Nephron progenitor cell (in vitro differentiated cells): ENCODE data around the gene CACNG3.
"Not testable (repeated sequence)": the region's sequence is repeated elsewhere in the genome, so short reads cannot be mapped to it uniquely, and the experiment has no call there.

Experiments
- DNase-seq: peaks from one replicate; pipeline ENCODE4 v3.0.0; 2021
- H3K27ac Mint-ChIP-seq: 2 replicates; pipeline ENCODE4 v1.8.0; 2021; ENCODE audit warnings: mild to moderate bottlenecking, moderate library complexity, mixed read lengths
- H3K27me3 Mint-ChIP-seq: 2 replicates; pipeline ENCODE4 v1.8.0; 2021; ENCODE audit warnings: mild to moderate bottlenecking, low read depth, mixed read lengths; ENCODE audit not compliant: poor library complexity
- H3K36me3 Mint-ChIP-seq: 2 replicates; pipeline ENCODE4 v1.8.0; 2021; ENCODE audit warnings: low read depth, mixed read lengths
- H3K4me1 Mint-ChIP-seq: 2 replicates; pipeline ENCODE4 v1.8.0; 2021; ENCODE audit warnings: mixed read lengths
- H3K4me3 Mint-ChIP-seq: 2 replicates; pipeline ENCODE4 v1.8.0; 2021; ENCODE audit warnings: mild to moderate bottlenecking, moderate library complexity, mixed read lengths
- H3K9me3 Mint-ChIP-seq: 2 replicates; pipeline ENCODE4 v1.8.0; 2021; ENCODE audit warnings: mild to moderate bottlenecking, moderate library complexity, mixed read lengths
- TF ChIP-seq, protein P1 (sequence below): fragments of 200-600 bp; sonication (generic); IDR thresholded peaks from 2 replicates; pipeline ENCODE4 v1.5.0; 2021; ENCODE audit warnings: antibody characterized with exemption

CACNG3 gene

DNA sequence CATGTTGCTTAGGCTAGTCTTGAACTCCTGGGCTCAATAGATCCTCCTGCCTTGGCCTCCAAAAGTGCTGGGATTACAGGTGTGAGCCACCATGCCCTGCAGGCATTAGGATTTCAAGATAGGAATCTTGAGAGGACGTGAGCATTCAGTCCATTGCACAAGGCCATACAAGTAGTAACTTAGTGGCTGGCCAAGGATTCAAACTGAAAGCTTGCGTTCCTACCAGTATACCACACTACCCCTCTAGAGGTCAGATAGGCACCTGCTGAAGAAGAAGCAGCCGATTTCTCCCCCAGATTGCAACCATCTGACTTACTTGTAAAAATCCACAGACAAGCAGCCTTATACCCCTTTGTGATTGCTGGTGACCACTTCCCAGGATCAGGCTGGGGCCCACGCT, 80.9 kb downstream of the CACNG3 start:
- Mint-ChIP-seq H3K9me3 (peaks cover 4% of the 10 kb centered on the region), H3K36me3 (no peaks in the 10 kb centered on the region), H3K4me3 (no peak overlapping the region), H3K27ac (no peak overlapping the region), H3K4me1 (no peaks in the 10 kb centered on the region), H3K27me3 (peaks cover 9% of the 10 kb centered on the region)
- no peak for DNase-seq
- TF ChIP-seq, protein P1, sequence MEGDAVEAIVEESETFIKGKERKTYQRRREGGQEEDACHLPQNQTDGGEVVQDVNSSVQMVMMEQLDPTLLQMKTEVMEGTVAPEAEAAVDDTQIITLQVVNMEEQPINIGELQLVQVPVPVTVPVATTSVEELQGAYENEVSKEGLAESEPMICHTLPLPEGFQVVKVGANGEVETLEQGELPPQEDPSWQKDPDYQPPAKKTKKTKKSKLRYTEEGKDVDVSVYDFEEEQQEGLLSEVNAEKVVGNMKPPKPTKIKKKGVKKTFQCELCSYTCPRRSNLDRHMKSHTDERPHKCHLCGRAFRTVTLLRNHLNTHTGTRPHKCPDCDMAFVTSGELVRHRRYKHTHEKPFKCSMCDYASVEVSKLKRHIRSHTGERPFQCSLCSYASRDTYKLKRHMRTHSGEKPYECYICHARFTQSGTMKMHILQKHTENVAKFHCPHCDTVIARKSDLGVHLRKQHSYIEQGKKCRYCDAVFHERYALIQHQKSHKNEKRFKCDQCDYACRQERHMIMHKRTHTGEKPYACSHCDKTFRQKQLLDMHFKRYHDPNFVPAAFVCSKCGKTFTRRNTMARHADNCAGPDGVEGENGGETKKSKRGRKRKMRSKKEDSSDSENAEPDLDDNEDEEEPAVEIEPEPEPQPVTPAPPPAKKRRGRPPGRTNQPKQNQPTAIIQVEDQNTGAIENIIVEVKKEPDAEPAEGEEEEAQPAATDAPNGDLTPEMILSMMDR: no peak

DNA sequence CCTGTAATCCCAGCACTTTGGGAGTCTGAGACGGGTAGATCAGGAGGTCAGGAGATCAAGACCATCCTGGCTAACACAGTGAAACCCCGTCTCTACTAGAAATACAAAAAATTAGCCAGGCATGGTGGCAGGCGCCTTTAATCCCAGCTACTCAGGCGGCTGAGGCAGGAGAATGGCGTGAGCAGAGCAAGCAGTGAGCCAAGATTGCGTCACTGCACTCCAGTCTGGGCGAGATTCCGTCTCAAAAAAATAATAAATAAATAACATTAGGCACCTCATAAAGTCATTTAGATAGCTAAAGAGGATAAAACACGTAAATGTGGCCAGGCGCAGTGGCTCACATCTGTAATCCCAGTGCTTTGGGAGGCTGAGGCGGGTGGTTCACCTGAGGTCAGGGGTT, 87.7 kb downstream of the CACNG3 start:
- not testable (repeated sequence) for H3K36me3 Mint-ChIP-seq, H3K9me3 Mint-ChIP-seq, H3K4me3 Mint-ChIP-seq, DNase-seq, H3K4me1 Mint-ChIP-seq, H3K27ac Mint-ChIP-seq
- peaks cover 10% of the 10 kb centered on the region for H3K27me3 Mint-ChIP-seq

DNA sequence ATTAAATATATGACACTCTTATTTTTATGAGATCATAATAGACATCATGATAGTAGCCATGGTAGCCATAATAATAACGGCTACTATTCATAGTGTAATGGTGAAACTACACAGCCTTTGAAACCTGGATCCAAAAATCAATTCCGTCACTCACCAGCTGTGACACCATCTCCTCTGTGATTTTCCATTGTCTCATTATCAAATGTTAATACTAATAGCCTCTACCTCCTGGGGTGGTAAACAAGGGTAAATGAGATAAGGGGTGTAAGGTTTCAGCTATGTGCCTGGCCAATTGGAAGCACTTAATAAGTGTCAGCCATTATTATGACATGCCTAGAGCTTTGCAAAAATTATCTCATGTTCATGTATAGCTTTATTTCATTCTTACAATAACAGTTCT, 88.6 kb downstream of the CACNG3 start:
- Mint-ChIP-seq H3K9me3 (no peaks in the 10 kb centered on the region), H3K27ac (no peak overlapping the region), H3K4me1 (no peaks in the 10 kb centered on the region), H3K36me3 (no peaks in the 10 kb centered on the region), H3K4me3 (no peak overlapping the region), H3K27me3 (peaks cover 10% of the 10 kb centered on the region)
- no peak for DNase-seq
- TF ChIP-seq, protein P1: no peak

DNA sequence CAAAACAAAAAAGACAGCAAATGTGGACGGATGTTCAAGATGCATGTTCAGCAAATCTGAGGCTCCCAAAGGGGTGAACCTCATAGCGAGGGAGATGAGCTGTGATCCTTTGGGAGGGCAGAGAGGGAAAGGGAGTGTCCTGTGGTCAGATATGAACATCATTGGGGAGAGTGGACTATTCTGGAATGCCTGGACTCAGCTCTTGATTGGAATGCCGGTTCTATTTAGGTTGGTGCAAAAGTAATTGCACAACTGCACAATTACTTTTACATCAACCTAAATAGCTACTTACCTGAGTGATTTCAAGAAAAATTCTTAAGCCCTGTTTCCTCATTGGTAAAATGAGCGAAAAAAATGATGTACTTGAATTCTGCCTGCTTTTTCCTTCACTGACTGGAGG, 89.6 kb downstream of the CACNG3 start:
- no peaks in the 10 kb centered on the region for H3K9me3 Mint-ChIP-seq

DNA sequence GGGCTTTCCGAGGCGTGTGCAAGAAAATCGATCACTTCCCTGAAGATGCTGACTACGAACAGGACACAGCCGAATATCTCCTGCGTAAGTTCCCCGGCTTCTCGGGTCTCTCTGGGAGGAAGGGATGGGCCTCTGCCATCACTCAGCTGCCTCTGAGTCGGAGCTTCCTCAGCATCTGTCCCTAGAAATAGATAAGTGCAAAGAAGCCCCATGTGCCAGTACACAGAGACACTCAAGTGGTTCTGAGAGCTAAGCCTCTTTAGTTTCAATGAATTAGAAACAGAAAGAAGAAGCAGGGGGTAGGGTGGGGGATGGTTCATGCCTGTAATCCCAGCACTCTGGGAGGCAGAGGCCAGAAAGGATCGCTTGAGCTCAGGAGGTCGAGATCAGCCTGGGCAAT, 90.6 kb downstream of the CACNG3 start:
- Mint-ChIP-seq H3K9me3 (no peaks in the 10 kb centered on the region), H3K27me3 (peaks cover 8% of the 10 kb centered on the region), H3K4me1 (no peaks in the 10 kb centered on the region), H3K36me3 (no peaks in the 10 kb centered on the region), H3K4me3 (no peak overlapping the region), H3K27ac (no peak overlapping the region)
- TF ChIP-seq, protein P1: no peak
- DNase-seq: no peak

More for the DNA sequence above, 89.6 kb downstream of the CACNG3 start:
- H3K4me3 Mint-ChIP-seq: no peak overlapping the region
- H3K4me1 Mint-ChIP-seq: no peaks in the 10 kb centered on the region
- no peak overlapping the region for H3K27ac Mint-ChIP-seq
- TF ChIP-seq, protein P1: no peak
- no peaks in the 10 kb centered on the region for H3K36me3 Mint-ChIP-seq
- DNase-seq: no peak
- H3K27me3 Mint-ChIP-seq: peaks cover 8% of the 10 kb centered on the region

DNA sequence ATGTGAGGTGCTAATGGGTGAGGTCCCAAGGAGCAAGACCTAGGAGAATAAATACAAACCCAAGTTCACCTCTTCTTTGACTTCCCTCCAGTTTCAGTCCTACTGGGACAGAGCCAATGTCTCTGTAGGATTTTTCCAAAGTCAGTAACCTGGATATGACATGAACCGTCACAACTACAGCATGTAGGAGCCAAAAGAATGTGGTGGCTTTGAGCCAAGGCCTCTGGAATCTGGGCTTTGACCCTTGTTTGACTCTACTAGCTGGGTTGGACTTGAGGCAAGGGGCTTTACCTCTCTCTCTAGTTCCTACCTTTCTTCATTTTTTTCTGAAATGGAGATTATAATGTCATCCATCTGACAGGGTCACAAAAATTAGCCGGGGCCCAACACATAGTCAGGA, 91.4 kb downstream of the CACNG3 start:
- Mint-ChIP-seq H3K36me3 (no peaks in the 10 kb centered on the region), H3K27ac (no peak overlapping the region), H3K4me3 (no peak overlapping the region), H3K27me3 (peaks cover 8% of the 10 kb centered on the region), H3K9me3 (no peaks in the 10 kb centered on the region), H3K4me1 (no peaks in the 10 kb centered on the region)
- no peak for DNase-seq
- TF ChIP-seq, protein P1: no peak
